SKM-1 treated with dmso at 0.1 percent for 144 hours (cell line): Measurements from ENCODE around the gene HSPA1A.
A peak's percentile ranks its signal among the peaks of the same experiment; 100 is the strongest.
"Not testable (repeated sequence)": the region's sequence is repeated elsewhere in the genome, so short reads cannot be mapped to it uniquely, and the experiment has no call there.

Source experiments
- DNase-seq: peaks from one replicate; lab custom pipeline; 2025; ENCODE audit not compliant: unreplicated experiment; lab: John Stamatoyannopoulos, UW

The HSPA1A gene

DNA sequence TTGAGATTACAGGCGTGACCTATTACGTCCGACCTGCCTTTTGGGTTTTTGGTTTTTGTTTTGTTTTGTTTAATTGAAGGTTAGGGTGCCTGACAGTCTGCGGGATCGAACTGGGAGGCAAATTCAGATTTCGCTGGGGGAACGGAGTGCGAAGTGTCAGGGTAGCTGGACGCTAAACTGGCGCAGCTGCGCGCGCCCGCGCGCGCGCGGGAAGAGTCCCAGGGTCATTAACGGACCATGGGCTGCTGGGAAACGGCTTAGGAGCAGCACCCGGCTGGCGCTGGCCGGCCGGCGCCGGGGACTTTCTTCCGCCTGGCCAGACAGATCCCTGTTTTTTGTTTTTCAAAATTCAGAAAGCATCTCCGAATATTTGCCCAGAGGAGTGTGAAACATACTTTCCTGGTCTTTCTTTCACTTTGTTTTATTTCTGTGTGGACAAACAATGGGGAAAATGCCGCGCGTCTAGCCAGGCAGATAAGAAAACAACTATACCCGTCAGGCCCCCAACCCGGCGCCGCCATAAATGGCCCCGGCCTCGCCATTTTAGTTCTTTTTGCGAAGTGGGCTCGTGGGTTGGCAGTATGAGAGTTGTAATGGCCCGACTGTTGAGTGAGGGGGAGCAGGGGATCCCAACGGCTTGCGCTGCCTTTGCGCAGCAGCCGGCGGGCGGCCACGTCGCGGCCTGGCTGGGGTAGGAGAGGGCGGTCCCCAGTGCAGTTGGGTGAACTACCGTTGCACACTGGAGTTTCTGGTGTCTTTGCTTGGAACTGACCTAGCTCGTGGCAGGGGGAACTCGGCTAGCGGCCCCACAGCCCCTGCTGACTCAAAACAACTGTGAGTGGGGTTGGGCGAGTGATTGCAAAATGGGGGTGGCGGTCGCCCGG lies 19.3 kb downstream of the HSPA1A start:
- DNase-seq = peak; percentile 91

DNA sequence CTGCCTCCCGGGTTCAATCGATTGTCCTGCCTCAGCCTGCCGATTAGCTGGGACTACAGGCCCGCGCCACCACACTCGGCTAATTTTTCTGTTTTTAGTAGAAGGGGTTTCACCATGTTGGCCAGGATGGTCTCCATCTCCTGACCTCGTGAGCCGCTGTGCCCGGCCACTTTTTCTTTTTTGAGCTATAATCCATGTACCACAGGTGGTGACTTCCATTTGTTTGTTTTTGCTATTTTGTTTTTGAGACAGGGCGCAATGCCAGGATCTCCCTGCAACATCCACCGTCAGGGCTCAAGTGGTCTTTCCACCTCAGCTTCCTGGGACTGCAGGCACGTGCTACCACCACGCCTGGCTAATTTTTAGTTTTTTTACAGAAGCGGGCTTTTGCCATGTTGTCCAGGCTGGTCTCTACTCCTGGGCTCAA lies 20.7 kb downstream of the HSPA1A start:
- no peak for DNase-seq

DNA sequence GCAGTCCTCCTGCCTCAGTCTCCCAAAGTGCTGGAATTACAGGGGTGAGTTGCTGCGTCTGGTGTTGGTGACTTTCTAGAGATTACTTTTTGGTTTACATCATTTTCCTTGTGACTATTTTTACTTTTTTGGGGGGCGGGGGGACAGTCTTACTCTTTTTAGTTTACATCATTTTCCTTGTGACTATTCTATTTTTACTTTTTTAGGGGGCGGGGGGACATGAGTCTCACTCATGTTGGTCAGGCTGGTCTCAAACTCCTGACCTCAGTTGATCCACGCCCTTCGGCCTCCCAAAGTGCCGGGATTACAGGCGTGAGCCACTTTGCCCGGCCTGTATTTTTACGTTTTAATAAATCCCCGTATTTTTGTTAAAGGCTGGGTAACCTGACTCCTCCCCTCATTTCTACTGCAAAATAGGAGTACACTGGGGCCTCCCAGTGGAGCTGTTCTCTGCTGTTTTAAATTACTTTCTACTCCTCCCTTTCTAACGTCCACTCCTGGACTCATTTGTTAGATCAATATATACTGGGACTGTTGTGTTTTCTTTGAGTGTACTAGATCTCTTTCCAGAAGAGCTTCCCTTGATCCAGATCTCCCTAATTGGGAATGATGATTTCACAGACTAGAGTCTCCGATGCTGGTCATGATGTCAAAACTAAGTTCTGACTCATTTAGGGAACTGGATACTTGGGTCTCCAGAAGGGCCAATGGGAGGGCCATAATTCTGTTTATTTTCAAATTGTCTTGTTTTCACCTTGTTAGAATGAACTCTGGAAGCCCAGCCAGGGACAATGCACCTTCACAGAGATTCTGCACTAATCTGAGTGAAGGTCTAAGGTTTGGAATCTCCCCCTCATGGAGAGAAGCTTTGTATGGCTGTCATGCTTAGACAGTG lies 21.4 kb downstream of the HSPA1A start:
- no peak for DNase-seq

DNA sequence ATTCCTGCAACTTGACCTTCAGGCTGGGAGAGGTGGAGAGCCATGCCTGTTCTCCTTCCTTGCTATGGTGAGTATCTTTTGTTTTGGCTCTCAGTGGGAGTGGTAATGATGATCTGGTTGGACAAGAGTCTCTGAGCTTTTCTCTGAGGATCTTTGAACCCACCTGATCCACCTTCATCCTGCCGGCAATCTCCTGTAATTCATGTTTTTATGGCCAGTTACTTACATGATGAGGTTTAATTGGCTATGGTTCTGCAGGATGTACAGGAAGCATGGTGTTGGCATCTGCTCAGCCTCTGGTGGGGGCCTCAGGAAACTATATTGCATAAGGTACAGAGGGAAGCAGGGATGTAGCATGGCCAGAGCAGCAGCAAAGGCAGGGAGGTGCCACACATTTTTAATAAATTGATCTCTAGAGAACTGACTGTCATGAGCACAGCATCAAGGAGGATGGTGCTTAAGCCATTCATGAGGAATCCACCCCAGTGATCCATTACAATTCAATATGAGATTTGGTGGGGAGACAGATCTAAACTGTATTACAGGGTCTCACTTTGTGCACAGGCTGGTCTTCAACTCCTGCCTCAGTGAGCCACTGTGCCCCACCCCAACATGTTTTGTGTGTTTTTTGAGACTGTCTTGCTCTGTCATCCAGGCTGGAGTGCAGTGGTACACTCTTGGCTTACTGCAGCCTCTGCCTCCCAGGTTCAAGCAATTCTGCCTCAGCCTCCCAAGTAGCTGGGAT lies 22.2 kb downstream of the HSPA1A start:
- DNase-seq = no peak

DNA sequence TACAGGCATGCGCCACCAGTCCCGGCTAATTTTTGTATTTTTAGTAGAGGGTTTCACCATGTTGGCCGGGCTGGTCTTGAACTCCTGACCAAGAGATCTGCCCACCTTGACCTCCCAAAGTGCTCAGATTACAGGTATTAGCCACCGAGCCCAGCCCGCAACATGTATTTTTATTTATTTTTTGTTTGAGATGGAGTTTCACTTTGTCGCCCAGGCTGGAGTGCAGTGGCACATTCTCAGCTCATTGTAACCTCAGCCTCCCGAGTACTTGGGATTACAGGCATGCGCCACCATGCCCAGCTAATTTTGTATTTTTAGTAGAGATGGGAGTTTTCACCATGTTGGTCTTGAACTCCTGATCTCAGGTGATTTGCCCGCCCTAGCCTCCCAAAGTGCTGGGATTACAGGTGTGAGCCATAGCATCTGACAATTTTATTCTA lies 22.8 kb downstream of the HSPA1A start:
- not testable (repeated sequence) for DNase-seq

DNA sequence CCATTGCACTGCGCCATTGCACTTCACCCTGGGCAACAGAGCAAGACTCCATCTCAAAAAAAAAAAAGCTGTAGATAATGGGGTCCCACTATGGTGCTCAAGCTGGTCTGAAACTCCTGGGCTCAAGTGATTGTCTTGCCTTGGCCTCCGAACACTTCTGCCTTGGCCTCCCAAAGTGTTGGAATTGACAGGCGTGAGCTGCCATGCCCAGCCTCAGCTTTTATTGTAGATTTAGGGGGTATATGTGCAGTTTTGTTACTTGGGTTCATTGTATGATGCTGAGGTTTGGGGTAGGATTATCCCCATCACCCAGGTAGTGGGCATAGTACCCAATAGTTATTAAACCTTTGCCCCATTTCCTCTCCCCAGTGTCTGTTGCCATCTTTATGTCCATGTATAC lies 23.6 kb downstream of the HSPA1A start:
- no peak for DNase-seq

DNA sequence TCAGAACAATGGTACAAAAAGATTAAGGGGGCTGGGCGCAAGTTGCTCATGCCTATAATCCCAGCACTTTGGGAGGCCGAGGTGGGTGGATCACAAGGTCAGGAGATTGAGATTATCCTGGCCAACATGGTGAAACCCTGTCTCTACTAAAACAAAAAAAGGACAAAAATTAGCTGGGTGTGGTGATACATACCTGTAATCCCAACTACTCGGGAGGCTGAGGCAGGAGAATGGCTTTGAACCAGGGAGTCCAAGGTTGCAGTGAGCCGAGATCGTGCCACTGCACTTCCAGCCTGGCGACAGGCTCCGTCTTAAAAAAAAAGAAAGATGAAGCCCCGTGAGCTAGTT lies 24.4 kb downstream of the HSPA1A start:
- DNase-seq = not testable (repeated sequence)

DNA sequence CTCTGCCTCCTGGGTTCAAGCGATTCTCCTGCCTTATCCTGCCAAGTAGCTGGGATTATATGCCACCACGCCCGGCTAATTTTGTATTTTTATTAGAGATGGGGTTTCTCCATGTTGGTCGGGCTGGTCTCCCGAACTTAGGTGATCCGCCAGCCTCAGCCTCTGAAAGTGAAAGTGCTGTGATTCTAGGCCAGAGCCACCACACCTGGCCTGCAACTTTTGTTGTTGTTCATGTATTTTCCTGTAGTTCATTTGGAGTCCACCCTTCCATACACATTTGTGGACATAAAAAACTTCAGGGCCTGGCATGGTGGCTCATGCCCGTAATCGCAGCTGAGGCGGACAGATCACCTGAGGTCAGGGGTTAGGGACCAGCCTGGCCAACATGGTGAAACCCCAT lies 26.7 kb downstream of the HSPA1A start:
- no peak for DNase-seq

DNA sequence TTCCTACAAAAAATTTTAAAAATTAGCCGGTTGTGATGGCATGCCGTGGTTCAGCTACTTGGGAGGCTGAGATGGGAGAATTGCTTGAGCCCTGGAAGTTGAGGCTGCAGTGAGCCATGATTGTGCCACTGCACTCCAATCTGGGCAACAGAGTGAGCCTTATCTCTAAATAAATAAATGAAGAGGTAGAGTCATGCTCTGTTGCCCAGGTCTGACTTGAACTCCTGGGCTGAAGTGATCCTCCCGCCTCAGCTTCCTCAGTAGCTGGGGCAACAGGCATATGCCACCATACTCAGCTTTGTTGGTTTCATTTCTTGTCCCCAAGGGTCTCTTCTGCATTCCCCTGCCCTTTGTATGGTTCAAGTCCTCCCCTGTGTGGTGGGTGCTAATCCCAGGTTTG lies 29.2 kb downstream of the HSPA1A start:
- no peak for DNase-seq

DNA sequence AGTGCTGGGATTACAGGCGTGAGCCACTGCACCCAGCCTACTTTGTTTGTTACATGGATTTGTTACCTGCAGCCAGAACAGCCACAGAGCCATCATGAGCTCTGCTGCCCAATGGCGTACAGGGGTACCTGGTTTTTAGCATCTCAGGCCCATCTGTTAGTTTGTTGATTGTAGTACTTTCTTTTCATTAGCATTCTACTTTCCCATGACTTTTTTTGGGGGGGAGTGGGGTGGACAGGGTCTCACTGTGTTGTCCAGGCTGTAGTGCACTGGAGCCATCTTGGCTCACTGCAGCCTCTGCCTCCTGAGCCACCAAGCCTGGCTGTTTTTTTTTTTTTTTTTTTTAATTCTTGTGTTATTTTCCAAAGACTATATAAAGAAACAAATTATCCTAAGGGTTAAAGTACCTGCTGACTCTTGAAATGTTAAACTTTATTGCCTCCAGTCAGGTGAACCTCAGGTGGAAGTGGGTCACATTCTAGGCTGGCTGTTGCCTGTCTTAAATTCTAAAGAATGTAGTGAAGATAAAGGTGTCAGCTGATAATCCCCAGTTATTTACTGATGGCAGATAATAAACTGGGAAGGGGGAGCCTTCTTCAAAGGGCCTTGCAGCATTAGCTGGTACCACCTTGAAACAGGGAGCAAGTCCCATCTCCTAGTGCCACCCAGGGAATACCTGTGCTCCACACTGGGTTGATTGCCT lies 32.1 kb downstream of the HSPA1A start:
- no peak for DNase-seq

DNA sequence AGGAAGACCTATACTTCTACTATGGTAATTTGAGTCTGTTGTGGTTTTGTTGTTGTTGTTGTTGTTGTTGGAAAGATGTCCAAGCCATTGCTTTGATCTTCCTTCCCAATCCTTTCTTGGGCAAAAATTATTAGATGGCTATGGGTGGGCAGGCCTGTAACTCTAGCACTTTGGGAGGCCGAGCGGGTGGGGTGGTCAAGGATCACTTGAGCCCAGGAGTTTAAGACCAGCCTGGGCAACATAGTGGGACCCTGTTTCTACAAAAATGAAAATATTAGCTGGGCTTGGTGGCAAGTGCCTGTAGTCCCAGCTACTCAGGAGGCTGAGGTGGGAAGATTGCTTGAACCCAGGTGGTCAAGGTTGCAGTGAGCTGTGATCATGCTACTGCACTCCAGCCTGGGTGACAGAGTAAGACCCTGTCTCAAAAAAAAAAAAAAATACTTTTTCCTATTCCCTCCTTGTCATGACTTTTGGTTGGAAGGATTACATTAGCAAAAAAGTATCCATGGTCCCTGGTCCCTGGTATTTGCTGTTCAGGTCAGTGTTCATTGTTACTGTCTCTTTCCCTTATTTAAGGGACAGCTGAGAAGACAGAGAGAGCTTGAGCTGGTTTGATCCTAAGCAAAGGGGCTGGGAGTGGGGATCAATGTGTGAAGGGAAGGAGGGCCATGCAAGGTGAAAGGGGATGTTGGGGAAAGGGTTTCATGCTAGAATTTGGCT lies 35.6 kb downstream of the HSPA1A start:
- DNase-seq = no peak

DNA sequence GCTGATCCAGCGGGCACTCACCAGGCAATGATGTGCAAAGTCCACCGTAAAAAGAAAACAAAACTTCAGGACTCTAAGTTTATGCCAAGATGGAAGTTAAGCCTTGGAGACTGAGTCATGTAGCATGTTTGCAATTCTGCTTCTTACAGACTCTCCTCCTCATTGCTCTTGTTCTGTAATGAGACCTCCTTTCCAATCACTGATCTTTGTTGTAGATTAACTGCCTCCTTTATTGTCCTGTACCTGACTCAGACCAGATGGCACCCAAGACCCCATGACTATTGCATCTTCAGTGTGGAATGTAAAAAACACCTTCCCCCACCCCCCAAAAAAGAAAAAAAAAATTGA lies 36.1 kb downstream of the HSPA1A start:
- no peak for DNase-seq

DNA sequence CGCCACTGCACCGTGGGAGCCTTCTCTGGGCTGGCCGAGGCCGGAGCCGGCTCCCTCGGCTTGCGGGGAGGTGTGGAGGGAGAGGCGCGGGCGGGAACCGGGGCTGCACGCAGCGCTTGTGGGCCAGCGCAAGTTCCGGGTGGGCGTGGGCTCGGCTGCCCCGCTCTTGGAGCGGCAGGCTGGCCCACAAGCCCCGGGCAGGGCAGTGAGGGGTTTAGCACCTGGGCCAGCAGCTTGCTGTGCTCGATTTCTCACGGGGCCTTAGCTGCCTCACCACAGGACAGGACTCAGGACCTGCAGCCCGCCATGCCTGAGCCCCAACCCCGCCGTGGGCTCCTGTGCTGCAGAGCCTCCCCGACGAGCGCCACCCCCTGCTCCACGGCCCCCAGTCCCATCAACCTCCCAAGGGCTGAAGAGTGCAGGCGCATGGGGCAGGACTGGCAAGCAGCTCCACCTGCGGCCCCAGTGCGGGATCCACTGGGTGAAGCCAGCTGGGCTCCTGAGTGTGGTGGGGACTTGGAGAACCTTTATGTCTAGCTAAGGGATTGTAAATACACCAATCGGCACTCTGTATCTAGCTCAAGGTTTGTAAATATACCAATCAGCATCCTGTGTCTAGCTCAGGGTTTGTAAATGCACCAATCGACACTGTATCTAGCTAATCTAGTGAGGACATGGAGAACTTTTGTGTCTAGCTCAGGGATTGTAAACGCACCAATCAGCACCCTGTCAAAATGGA lies 36.8 kb downstream of the HSPA1A start:
- not testable (repeated sequence) for DNase-seq

DNA sequence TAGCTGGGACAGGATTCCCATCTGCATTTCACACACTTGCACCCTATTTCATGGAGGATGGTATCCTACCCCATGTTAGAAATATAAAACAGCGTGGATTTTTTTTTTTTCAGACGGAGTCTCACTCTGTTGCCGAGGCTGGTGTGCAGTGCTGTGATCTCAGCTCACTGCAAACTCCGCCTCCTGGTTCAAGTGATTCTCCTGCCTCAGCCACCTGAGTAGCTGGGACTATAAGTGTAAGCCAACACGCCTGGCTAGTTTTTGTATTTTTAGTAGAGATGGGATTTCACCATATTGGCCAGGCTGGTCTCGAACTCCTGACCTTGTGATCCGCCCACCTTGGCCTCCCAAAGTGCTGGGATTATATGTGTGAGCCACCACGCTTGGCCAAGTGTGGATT lies 42.4 kb downstream of the HSPA1A start:
- DNase-seq = not testable (repeated sequence)

DNA sequence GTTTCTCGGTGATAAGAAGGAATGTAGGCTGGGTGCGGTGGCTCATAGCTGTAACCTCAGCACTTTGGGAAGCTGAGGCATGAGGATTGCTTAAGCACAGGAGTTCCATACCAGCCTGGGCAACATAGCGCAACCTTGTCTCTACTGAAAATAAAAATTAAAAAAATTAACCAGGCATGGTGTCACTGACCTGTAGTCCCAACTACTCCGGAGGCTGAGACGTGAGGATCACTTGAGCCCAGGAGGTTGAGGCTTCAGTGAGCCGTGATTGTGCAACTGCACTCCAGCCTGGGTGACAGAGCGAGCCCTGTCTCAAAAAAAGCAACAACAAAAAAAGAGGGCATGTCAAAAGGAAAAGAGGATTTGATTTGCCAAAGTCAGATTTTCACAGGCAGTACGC lies 43.4 kb downstream of the HSPA1A start:
- DNase-seq = no peak

DNA sequence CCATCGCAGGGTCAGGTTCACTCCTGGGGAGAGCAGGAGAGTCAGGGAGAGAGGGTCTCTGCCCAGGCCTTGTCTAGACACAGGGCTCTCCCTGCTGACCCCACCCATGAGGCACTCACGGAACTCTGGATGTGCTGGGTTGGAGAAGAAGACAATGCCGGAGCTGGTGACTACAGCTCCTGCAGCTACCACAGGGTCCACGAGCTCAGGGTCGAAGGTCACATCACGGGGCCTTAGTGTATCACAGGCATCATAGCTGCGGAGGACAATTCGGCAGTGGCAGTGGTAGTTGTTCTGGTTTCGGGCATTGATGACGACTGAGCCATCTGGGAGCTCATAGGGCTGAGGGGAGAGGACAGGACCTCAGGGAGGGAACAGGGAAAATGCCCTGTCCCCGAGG lies 44.6 kb downstream of the HSPA1A start:
- DNase-seq = no peak

DNA sequence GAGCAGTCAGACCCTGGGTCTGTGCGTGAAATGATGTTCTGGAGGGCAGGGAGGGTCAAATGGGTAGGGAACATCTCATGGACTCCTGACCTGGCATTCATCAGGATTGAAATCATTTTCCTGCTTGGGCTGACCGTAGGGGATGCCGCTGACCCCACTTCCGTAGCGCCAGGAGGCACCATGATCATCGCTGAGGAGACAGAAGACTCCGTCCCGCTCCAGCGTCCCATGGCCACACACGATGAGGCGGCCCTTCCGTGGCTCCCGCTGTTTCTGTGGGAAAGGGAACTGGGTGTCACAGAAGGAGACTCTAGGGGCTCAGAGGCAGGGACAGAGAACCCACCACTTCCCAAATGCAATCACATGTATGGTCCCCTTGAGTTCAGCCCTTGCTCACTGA lies 45.0 kb downstream of the HSPA1A start:
- no peak for DNase-seq

DNA sequence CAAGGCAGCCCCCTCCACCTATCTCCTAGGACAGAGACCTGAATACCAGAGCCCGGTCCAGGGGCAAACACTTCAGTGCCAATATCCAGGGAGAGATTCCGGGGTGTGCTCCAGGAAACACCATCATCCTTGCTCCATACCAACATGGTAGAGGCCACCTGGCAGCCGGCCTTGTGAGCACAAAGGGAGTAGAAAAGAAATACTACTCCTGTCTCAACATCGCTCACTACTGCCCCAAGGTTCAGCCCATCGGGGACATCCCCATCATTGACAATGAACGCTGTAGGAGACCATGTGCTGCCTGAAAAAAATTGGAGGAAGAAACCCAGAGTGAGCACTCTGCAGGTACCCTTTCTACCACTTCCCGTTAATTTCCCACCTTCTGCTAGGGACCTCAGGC lies 45.8 kb downstream of the HSPA1A start:
- no peak for DNase-seq

DNA sequence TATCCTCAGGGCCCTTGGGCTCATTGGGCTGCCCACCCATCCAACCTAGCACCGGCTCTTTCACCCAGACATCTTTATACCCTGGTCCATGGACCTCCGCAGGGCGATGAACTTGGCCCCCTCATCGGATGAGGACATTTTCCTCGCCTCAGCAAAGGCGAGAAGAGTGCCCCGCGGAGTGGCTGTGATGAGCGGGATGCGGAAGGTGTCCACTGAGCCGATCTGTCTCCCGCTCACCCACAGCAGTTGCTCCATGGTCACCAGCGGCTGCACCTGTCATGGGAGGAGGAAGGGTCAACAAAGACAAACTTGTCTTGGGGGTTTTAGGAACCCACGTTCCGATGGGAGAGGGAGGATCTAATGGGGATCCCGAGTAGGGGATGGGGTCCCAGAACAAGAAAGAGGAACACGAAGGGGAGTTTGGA lies 46.6 kb downstream of the HSPA1A start:
- DNase-seq = no peak
